B cell (primary cell): Measurements from ENCODE around the gene THAP4. TPM values are rescaled to one million over a fixed set of nuclear protein-coding genes. Genes with fewer than 3 reads are reported as not detected.

ENCODE experiments used
- ATAC-seq: fragments of 200-7000 bp; cut with Tn5 transposase; one replicate; pipeline ENCODE4 v1.10.0; 2021; ENCODE audit warnings: low read depth, mild to moderate bottlenecking, moderate number of reproducible peaks, moderate library complexity
- CTCF ChIA-PET: fragments of 350-600 bp; sonication (Branson Sonifier 250); formaldehyde crosslinking; loops from one replicate; lab custom pipeline; 2021; ENCODE audit warnings: antibody characterized with exemption, inconsistent platforms; lab: Charles Lee
- POLR2A ChIA-PET: fragments of 350-600 bp; sonication (Branson Sonifier 250); formaldehyde crosslinking; loops from one replicate; lab custom pipeline; 2021; ENCODE audit warnings: antibody characterized with exemption; lab: Charles Lee
- DNase-seq: peaks from one replicate; pipeline ENCODE4 v3.0.0; 2013
- H2AFZ ChIP-seq: 2 replicates; pipeline ENCODE4 v1.6.1; 2012; ENCODE audit warnings: mild to moderate bottlenecking, low read depth, low read length; ENCODE audit not compliant: insufficient read depth, poor library complexity, severe bottlenecking
- H3K27ac ChIP-seq, 2 donors: 1 replicate in 1 of 2; 2 replicates in 1 of 2; pipeline ENCODE4 v1.5.1; 2012 to 2013; ENCODE audit warnings: low read length in 2 of 2, mild to moderate bottlenecking in 2 of 2, moderate library complexity in 1 of 2
- H3K27me3 ChIP-seq, 4 experiments: fragments of 200-600 bp in 1 of 4; sonication (generic) in 1 of 4; replicated peaks in 1 of 4; 1 replicate in 2 of 4; 2 replicates in 2 of 4; pipeline versions ENCODE4 v1.6.1 to v1.7.0; 2013 to 2016; ENCODE audit warnings: low read length in 3 of 4, mild to moderate bottlenecking in 2 of 4, mixed read lengths in 1 of 4, moderate library complexity in 1 of 4; ENCODE audit not compliant: insufficient read depth in 4 of 4, control insufficient read depth in 3 of 4; ENCODE audit errors: control extremely low read depth in 1 of 4
- H3K36me3 ChIP-seq, 2 experiments: replicated peaks in 1 of 2; 1 replicate in 1 of 2; 2 replicates in 1 of 2; pipeline versions ENCODE4 v1.6.1 to v1.7.1; 2013; ENCODE audit warnings: low read length in 1 of 2; ENCODE audit not compliant: insufficient read depth in 2 of 2, control insufficient read depth in 1 of 2; ENCODE audit errors: control extremely low read depth in 1 of 2, extremely low read depth in 1 of 2
- H3K4me1 ChIP-seq, 2 donors: fragments of 200-600 bp in 1 of 2; sonication (generic) in 1 of 2; 1 replicate in 1 of 2; 2 replicates in 1 of 2; pipeline versions ENCODE4 v1.5.1 to v1.6.1; 2013 to 2017; ENCODE audit warnings: low read length in 2 of 2; ENCODE audit not compliant: control insufficient read depth in 2 of 2, insufficient read depth in 2 of 2
- H3K4me2 ChIP-seq: replicated peaks from 2 replicates; pipeline ENCODE3; 2012; ENCODE audit warnings: mild to moderate bottlenecking, low read depth, low read length; ENCODE audit not compliant: poor library complexity, severe bottlenecking
- H3K4me3 ChIP-seq, 5 experiments: fragments of 200-600 bp in 1 of 5; sonication (generic) in 1 of 5; 1 replicate in 3 of 5; 2 replicates in 2 of 5; pipeline versions ENCODE4 v1.5.1 to v1.7.0; 2011 to 2016; ENCODE audit warnings: low read length in 4 of 5, mild to moderate bottlenecking in 4 of 5, low read depth in 2 of 5, control low read depth in 1 of 5, moderate library complexity in 1 of 5; ENCODE audit not compliant: insufficient read depth in 1 of 5; ENCODE audit errors: control extremely low read depth in 1 of 5, extremely low read depth in 1 of 5
- H3K79me2 ChIP-seq: fragments of 200-600 bp; sonication (generic); one replicate; pipeline ENCODE4 v1.6.0; 2016; ENCODE audit warnings: low read length; ENCODE audit not compliant: control insufficient read depth, insufficient read depth
- H3K9ac ChIP-seq: fragments of 200-600 bp; sonication (generic); 2 replicates; pipeline ENCODE4 v1.6.1; 2017; ENCODE audit warnings: mild to moderate bottlenecking, low read length, moderate library complexity
- H3K9me3 ChIP-seq, 3 donors: one replicate each; pipeline versions ENCODE4 v1.6.1 to v1.7.1; 2013; ENCODE audit warnings: low read length in 2 of 3; ENCODE audit not compliant: control insufficient read depth in 2 of 3, insufficient read depth in 1 of 3; ENCODE audit errors: control extremely low read depth in 1 of 3
- H4K20me1 ChIP-seq: 2 replicates; pipeline ENCODE4 v1.6.0; 2012; ENCODE audit warnings: mild to moderate bottlenecking, low read length; ENCODE audit not compliant: insufficient read depth, control insufficient read depth, poor library complexity, severe bottlenecking
- H3K27ac Mint-ChIP-seq: one replicate; pipeline ENCODE4 v1.8.0; 2021; ENCODE audit warnings: mixed read lengths
- H3K27me3 Mint-ChIP-seq: one replicate; pipeline ENCODE4 v1.8.0; 2021; ENCODE audit warnings: mixed read lengths
- H3K4me1 Mint-ChIP-seq: one replicate; pipeline ENCODE4 v1.8.0; 2021; ENCODE audit warnings: mixed read lengths
- H3K4me3 Mint-ChIP-seq: one replicate; pipeline ENCODE4 v1.8.0; 2021; ENCODE audit warnings: mixed read lengths
- H3K9me3 Mint-ChIP-seq: one replicate; pipeline ENCODE4 v1.8.0; 2022; ENCODE audit warnings: mixed read lengths; ENCODE audit not compliant: insufficient read depth
- EZH2 ChIP-seq: IDR thresholded peaks from 2 replicates; pipeline ENCODE4 v1.6.1; 2012; ENCODE audit warnings: borderline replicate concordance, low read depth, mild to moderate bottlenecking, moderate library complexity, low read length; ENCODE audit not compliant: insufficient read depth, poor library complexity, severe bottlenecking
- WGBS: methylation state at CpG from one replicate; pipeline ENCODE4 v1.1.5; 2013; ENCODE audit warnings: missing lambda C conversion rate; ENCODE audit not compliant: insufficient coverage; 5-methylcytosine and 5-hydroxymethylcytosine counted together
- intact Hi-C: fragments of 100-400 bp; cut with micrococcal nuclease; formaldehyde crosslinking; loops from one replicate; pipeline ENCODE4 v1.10.0; 2022
- polyA plus RNA-seq: library from polyadenylated mRNA; depleted of rRNA; stranded (reverse); fragments of >200 nt; gene quantifications from 2 replicates; pipeline ENCODE4 v1.2.3, GENCODE V29; 2012
- total RNA-seq, 2 donors: library from RNA; stranded (reverse); fragments of 120-200 nt in 1 of 2; gene quantifications; 1 replicate in 1 of 2; 2 replicates in 1 of 2; pipeline versions ENCODE4 v1.2.3 to v1.2.4, GENCODE V29; 2013 to 2022
- TF ChIP-seq, protein P1 (sequence below): fragments of 200-600 bp; IDR thresholded peaks from one replicate; pipeline ENCODE4 v1.8.0; 2022; ENCODE audit warnings: antibody characterized with exemption, mild to moderate bottlenecking

THAP4 gene
- total and polyA plus RNA-seq, 2 donors (not counting 1 experiment from before 2014, with no cell fraction given) = 26.5 to 41.0 TPM

DNA sequence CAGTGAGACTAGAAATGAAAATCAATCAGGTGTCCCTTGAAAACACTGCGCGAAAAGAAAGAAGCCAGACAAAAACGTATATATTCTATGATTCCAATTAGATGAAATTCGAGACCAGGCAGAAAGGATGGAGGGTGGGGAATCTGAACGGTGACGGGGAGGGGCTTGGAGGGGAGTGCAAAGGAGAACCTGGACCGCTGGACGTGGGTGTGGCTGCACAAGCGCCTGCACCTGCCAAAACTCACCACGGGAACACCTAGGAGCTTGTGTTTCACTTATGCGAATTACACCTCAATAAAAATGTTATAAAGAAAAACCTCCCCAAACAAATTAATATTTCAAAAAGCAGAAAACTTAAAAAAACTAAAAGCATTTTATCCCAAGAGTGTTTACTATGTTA, 21.9 kb downstream of the THAP4 start:
- ATAC-seq = no peak
- H3K4me1 ChIP-seq = peaks cover 19 to 25% of the 10 kb centered on the region in 2 donors
- H3K4me3 Mint-ChIP-seq = no peak overlapping the region
- no peak overlapping the region for H3K27ac ChIP-seq
- peaks cover 67% of the 10 kb centered on the region for H3K79me2 ChIP-seq
- intact Hi-C loops = no loop called here
- WGBS = 97% methylated on average over 4 of the region's 11 CpGs
- H3K36me3 ChIP-seq = no peaks in the 10 kb centered on the region
- no peak overlapping the region for H3K4me2 ChIP-seq
- no peak overlapping the region for H2AFZ ChIP-seq
- POLR2A ChIA-PET = no interaction called here
- TF ChIP-seq, protein P1, sequence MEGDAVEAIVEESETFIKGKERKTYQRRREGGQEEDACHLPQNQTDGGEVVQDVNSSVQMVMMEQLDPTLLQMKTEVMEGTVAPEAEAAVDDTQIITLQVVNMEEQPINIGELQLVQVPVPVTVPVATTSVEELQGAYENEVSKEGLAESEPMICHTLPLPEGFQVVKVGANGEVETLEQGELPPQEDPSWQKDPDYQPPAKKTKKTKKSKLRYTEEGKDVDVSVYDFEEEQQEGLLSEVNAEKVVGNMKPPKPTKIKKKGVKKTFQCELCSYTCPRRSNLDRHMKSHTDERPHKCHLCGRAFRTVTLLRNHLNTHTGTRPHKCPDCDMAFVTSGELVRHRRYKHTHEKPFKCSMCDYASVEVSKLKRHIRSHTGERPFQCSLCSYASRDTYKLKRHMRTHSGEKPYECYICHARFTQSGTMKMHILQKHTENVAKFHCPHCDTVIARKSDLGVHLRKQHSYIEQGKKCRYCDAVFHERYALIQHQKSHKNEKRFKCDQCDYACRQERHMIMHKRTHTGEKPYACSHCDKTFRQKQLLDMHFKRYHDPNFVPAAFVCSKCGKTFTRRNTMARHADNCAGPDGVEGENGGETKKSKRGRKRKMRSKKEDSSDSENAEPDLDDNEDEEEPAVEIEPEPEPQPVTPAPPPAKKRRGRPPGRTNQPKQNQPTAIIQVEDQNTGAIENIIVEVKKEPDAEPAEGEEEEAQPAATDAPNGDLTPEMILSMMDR = no peak
- no peak for TF ChIP-seq EZH2
- H3K9me3 Mint-ChIP-seq = no peaks in the 10 kb centered on the region
- CTCF ChIA-PET = interaction anchor here (1.2 kb wide), 1 partner anchor 25 kb away, joined by 3 read pairs; no protein-coding TSS in a partner anchor
- peaks cover 26% of the 10 kb centered on the region for H3K4me1 Mint-ChIP-seq
- no peak overlapping the region for H3K27ac Mint-ChIP-seq
- H3K27me3 Mint-ChIP-seq = no peaks in the 10 kb centered on the region
- no peak overlapping the region for H3K4me3 ChIP-seq
- H3K27me3 ChIP-seq = no peaks in the 10 kb centered on the region
- H4K20me1 ChIP-seq = peaks cover 7% of the 10 kb centered on the region
- H3K9me3 ChIP-seq = no peaks in the 10 kb centered on the region
- H3K9ac ChIP-seq = no peak overlapping the region
- DNase-seq = no peak

DNA sequence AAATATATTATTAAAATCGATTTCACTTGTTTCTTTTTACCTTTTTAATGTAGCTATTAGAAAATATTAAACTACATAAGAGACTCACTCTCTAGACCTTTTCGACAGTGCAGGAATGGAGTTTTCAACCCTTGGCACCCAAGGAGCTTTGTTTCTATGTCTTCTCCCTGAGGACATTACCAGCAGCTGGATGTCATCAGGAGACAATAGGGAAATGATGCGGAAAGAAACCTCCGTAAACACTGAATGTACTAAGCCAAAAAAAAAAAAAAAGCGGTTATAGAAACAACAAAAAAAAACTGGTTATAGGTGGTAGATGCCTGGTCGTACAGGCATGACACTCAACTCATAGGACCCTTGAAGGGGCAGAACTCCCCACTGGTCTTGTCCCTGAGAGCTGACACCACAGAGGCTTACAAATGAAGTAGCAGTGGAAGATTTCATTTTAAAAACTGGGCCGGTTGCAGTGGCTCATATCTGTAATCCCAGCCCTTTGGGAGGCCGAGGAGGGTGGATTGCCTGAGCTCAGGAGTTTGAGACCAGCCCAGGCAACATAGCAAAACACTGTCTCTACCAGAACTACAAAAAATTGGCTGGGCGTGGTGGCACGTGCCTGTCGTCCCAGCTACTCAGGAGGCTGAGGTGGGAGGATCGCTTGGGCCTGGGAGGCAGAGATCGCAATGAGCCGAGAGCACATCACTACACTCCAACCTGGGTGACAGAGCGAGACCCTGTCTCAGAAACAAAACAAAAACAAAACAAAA, 23.8 kb downstream of the THAP4 start:
- Histone ChIP-seq H3K9ac (no peak overlapping the region), H3K36me3 (no peaks in the 10 kb centered on the region), H3K27me3 (no peaks in the 10 kb centered on the region), H3K9me3 (no peaks in the 10 kb centered on the region), H2AFZ (no peak overlapping the region), H3K4me1 (peaks cover 21 to 30% of the 10 kb centered on the region in 2 donors), H3K27ac (no peak overlapping the region), H3K4me3 (no peak overlapping the region), H3K4me2 (no peak overlapping the region), H3K79me2 (peaks cover 58% of the 10 kb centered on the region), H4K20me1 (peaks cover 17% of the 10 kb centered on the region)
- ATAC-seq = no peak
- ChIA-PET POLR2A (interaction anchor here (0.6 kb wide), 1 partner anchor 372 kb away, joined by 4 read pairs; no protein-coding TSS in a partner anchor), CTCF (interaction anchor here (0.7 to 1.0 kb wide), 2 partner anchors 11 to 46 kb away, joined by 3 to 4 read pairs; no protein-coding TSS in a partner anchor)
- DNase-seq = no peak
- no peak overlapping the region for H3K27ac Mint-ChIP-seq
- H3K27me3 Mint-ChIP-seq = no peaks in the 10 kb centered on the region
- H3K4me1 Mint-ChIP-seq = peaks cover 34% of the 10 kb centered on the region
- no peak overlapping the region for H3K4me3 Mint-ChIP-seq
- intact Hi-C loops = no loop called here
- no peak for TF ChIP-seq EZH2
- TF ChIP-seq, protein P1 = no peak
- WGBS = 95% methylated on average over 4 of the region's 15 CpGs
- no peaks in the 10 kb centered on the region for H3K9me3 Mint-ChIP-seq
